NAMALWA (cell line): ENCODE measurements around the gene MPZL1.

ENCODE experiments used
- DNase-seq: peaks from one replicate; pipeline ENCODE4 v3.0.0-alpha.2; 2015; ENCODE audit warnings: low spot score

MPZL1 gene

GRCh38 chr1:167751676-167752075 is 29.9 kb downstream of the MPZL1 start:
- DNase-seq, result no peak

GRCh38 chr1:167752219-167752985 is 30.6 kb downstream of the MPZL1 start:
- peak; percentile 57 for DNase-seq

- DNase-seq, result peak; percentile 53
Measured at GRCh38 chr1:167755654-167756053, 33.9 kb downstream of the MPZL1 start.

GRCh38 chr1:167756730-167757405 is 35.1 kb downstream of the MPZL1 start:
- DNase-seq, result peak; percentile 46

- DNase-seq, result no peak
Measured at GRCh38 chr1:167757433-167758309, 35.9 kb downstream of the MPZL1 start.

- no peak for DNase-seq
Measured at GRCh38 chr1:167761400-167761799, 39.6 kb downstream of the MPZL1 start.

GRCh38 chr1:167762061-167762746 is 40.4 kb downstream of the MPZL1 start:
- no peak for DNase-seq

- DNase-seq, result no peak
Measured at GRCh38 chr1:167763525-167764220, 41.9 kb downstream of the MPZL1 start.

- DNase-seq, result no peak
Measured at GRCh38 chr1:167764458-167765330, 42.9 kb downstream of the MPZL1 start.

- DNase-seq, result no peak
Measured at GRCh38 chr1:167765496-167765895, 43.7 kb downstream of the MPZL1 start.

GRCh38 chr1:167766538-167766937 is 44.8 kb downstream of the MPZL1 start:
- DNase-seq, result no peak

- no peak for DNase-seq
Measured at GRCh38 chr1:167767761-167768160, 46.0 kb downstream of the MPZL1 start.

- no peak for DNase-seq
Measured at GRCh38 chr1:167770127-167770526, 48.3 kb downstream of the MPZL1 start.

- no peak for DNase-seq
Measured at GRCh38 chr1:167772436-167772835, 50.7 kb downstream of the MPZL1 start.

- DNase-seq, result no peak
Measured at GRCh38 chr1:167773516-167773915, 51.7 kb downstream of the MPZL1 start.

- DNase-seq, result no peak
Measured at GRCh38 chr1:167774710-167775109, 52.9 kb downstream of the MPZL1 start.

GRCh38 chr1:167775178-167775577 is 53.4 kb downstream of the MPZL1 start:
- DNase-seq, result no peak

GRCh38 chr1:167776151-167776550 is 54.4 kb downstream of the MPZL1 start:
- DNase-seq, result no peak

- DNase-seq, result no peak
Measured at GRCh38 chr1:167776616-167777268, 55.0 kb downstream of the MPZL1 start.

- no peak for DNase-seq
Measured at GRCh38 chr1:167777269-167777650, 55.5 kb downstream of the MPZL1 start.
